Limb (tissue), 2 donors: ENCODE measurements around the gene NUDT15.
"Not testable (repeated sequence)": the region's sequence is repeated elsewhere in the genome, so short reads cannot be mapped to it uniquely, and the experiment has no call there.

ENCODE experiments used
- DNase-seq, 2 donors: peaks; one replicate each; pipeline ENCODE4 v3.0.0-alpha.2; 2016; ENCODE audit errors: extremely low spot score in 2 of 2

Gene NUDT15

DNA sequence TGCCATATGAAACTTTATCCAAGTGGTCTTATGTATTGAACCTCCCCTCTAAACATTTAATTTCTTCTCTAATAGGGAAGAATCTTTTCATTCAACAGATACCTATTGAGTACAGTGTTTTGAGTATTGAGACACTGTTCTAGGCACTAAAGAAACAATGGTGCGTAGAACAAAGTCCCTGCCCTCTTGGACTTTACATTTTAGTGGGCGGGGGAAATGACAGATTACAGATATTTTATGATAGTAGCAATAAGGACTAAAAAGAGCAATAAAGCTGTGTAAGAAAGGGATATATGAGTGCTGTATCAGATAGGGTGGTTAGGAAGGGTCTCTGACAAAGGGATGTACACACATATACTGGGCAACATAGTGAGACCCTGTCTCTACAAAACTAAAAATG lies 5.4 kb downstream of the NUDT15 start:
- no peak for DNase-seq

- DNase-seq: no peak
These were observed 6.4 kb downstream of the NUDT15 start for GRCh38 chr13:48043789-48044503.

- DNase-seq: no peak
These were observed 13.0 kb downstream of the NUDT15 start for GRCh38 chr13:48050550-48050949.

- no peak for DNase-seq
These were observed 17.1 kb downstream of the NUDT15 start for GRCh38 chr13:48054601-48055000.

DNA sequence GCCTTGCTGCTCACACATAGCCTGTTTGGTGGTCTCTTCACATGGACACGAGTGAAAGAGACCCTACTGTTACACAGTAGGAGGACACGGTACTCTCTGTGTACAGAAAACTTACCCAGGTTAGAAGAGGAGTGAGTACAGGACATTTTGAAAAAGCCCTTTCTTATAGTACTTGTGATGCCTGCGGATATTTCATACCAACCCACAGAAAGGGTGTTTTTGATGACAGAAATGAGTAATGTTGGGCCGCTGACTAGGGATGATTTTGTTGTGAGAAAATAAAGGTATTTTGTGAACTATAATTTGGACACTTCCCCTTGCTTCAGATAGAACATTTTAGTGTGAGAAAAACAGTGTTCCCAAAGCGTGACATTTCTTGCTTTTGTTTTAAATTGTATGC lies 18.2 kb downstream of the NUDT15 start:
- no peak for DNase-seq

- DNase-seq: not testable (repeated sequence)
These were observed 21.0 kb downstream of the NUDT15 start for GRCh38 chr13:48058536-48058935.

- DNase-seq: not testable (repeated sequence)
These were observed 22.4 kb downstream of the NUDT15 start for GRCh38 chr13:48059951-48060350.

DNA sequence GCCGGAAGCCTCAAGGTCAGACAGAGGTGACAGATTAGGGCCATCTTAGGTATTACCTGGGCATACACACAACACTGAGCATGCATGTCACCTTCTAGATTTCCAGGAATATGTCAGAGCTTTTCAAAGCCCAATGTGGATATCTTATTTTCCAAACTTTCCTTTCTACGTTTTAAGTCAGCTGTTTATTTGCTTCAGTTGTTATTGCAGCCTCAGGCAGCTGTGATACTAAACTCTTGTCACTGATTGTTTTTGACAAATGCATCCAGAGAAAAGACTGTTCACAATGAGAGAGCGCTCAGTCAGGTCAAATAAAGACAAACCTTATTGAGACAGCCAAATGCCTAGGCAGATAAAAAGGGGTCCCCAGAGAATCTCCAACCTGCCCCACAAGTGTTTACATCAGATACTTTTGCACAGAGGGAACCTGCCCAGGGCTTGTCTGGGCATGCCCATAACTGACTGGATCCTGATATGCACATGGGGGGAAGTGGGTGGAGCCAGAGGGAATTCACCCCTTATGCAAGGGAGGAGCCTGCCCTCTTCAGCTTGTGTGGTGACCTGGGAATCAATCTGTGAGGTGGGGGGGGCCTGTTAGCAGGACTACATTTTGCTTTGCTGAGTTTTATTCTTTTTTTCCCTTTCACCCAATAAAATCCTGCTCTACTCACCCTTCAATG lies 28.9 kb downstream of the NUDT15 start:
- no peak for DNase-seq

- DNase-seq: no peak
These were observed 30.5 kb downstream of the NUDT15 start for GRCh38 chr13:48068036-48068435.

GRCh38 chr13:48068952-48069351 lies 31.4 kb downstream of the NUDT15 start:
- DNase-seq: no peak

GRCh38 chr13:48069573-48069972 lies 32.0 kb downstream of the NUDT15 start:
- no peak for DNase-seq

DNA sequence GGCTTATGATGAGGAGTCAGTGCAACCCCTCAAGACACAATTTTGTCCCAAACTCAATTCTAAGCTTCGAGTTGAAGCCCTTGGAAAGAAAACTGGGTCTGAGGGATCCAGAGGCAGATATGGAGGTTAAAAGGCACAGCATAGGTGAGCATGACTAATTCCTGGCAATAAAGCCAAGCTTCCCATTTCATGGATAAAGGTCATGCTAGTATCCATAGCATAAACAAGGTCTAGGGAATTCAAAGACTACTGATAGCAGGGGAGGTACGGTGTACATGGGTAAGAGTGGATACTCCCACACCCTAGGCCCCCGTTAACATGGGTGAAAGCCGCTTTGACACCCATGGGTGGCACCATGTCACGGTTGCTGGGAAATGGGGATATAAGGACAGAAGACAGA lies 33.4 kb downstream of the NUDT15 start:
- no peak for DNase-seq

GRCh38 chr13:48072304-48072703 lies 34.8 kb downstream of the NUDT15 start:
- no peak for DNase-seq

DNA sequence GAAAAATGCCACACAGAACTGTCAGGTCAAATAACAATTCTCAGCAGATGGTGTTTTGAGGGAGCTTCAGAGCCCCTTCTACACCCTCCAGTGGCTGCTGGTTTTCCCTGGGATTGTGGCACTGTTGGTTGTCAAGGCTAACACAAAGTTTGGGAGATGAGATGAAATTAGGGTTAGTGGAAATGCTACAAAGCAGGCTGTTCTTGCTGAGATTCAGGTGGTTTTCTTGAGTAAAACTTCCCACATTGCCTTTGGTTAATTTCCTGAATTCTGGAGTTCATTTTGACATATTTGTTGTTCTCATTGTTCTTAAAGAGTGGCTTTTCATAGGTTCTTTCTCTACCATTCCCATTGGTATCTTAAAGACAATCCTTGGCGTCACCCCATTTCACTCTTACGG lies 35.3 kb downstream of the NUDT15 start:
- DNase-seq: no peak

DNA sequence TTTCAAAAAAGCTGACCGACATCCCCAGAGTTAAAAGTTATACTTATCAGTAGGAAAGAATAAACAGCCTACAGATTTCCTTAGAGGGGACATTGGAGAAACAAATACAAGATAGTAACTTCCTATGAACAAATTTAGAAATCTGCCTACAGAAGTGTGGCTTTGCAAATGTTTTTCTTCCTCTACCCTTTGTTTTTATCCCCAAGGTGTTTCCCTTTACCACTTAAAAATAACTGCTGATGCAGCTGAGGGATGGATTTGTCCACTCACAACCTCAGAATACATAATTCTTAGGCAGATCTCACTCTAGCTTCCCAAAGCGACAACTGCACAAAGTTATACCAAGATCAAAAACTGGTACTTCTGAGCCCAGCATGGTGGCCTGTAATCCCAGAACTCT lies 36.5 kb downstream of the NUDT15 start:
- no peak for DNase-seq

- DNase-seq: no peak
These were observed 40.7 kb downstream of the NUDT15 start for GRCh38 chr13:48078251-48078656.

DNA sequence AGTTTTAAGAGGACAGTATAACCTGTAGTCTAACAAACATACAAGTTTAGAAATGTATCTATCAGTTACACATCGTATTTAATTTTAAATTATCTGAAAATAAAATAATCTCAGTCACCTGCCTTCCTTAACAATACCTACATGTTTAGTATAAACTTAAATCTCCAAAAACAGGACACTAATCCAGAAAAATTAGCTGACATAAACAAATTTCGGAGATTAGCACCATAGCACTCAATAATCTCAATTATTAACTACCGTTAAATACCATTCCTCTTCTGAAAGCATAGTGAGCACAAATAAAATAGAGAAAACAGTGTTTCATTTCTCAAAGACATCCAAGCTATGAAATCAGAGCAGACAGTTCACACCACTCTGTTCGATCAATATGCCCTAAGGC lies 44.2 kb downstream of the NUDT15 start:
- DNase-seq: no peak

GRCh38 chr13:48086272-48086671 lies 48.7 kb downstream of the NUDT15 start:
- no peak for DNase-seq

GRCh38 chr13:48093588-48093987 lies 56.1 kb downstream of the NUDT15 start:
- no peak for DNase-seq

DNA sequence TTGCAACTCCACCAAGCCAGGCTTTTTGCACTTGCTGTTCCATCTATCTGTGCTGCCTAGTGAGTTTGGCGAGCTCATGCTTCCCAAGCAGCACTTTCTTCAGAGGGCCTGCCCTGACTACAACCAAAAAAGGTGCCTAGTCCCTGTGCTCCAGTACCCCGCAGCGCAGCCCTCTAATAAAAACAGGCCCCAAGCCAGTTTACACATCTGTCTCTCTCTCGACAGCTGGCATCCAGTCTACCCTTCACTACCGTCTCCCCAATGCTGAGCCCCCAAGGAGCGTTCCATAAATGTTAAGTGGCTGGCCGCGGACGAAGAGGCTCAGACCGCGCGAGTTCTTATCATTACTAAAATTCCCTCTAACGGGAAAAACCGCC lies 56.9 kb downstream of the NUDT15 start:
- DNase-seq: no peak

DNA sequence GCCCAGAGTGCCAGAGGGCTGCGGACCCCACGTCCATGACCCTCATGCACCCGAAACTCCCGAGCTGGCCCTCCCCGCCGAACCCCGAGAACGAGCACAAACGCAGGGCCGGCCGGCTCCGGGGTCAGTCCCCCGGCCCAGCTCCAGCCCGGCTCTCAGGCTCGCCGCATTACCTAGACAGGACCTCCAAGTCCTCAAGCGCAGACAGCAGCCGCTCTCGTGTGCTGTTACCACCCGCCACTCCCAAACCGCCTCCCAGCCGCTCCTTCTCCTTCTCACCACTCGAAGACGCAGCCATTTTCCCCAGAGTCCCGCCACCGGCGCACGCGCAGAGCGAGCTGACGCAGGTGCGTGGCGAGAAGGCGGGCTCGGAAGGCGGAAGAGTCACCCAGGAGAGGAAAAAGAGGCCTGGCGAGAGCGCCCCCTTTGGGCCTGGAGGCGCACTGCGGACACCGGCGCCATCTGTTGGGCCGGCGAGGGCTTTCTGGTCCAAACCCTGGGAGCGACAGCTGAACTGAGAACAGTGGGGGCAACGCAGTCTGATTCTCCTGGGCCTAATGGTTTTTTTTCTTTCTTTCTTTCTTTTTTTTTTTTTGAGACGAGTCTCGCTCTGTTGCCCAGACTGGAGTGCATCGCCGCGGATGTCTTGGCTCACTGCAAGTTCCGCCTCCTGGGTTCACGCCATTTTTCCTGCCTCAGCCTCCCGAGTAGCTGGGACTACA lies 57.4 kb downstream of the NUDT15 start, which contains the start of gene MED4:
TSS of gene MED4 (minus strand) at position 324 of the 722 bp plus-strand sequence. CDS start at position 298, 26 bp downstream.
- peak; percentile 95 to 99 for DNase-seq

DNA sequence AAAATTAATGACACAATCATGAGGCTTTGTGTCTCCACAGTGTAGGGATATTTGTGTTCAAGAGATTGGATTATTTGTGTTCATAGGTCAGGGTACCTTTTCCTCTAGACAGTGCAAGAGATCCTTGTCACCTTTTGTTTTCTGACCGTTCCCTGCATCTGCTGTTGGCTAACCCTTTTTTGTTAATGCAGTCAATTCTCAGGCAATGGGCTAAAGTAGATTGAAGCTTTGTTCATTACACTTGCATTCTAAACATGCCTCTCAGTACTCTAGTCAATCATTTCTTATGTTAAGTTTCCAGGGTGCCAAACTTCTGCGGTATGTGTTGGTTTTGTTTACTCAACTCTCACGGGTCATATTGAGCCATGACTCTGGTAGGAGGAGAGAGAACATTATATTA lies 59.1 kb downstream of the NUDT15 start:
- no peak for DNase-seq
